SU-DHL-6 (cell line): ENCODE measurements around the gene TUBGCP4.

ENCODE experiments used
- H2AFZ ChIP-seq: fragments of 200-600 bp; sonication (generic); 2 replicates; pipeline ENCODE4 v1.6.1; 2014; ENCODE audit warnings: low read depth, mild to moderate bottlenecking, moderate library complexity, mixed read lengths, antibody characterized with exemption, low read length; ENCODE audit not compliant: severe bottlenecking
- H3F3A ChIP-seq: fragments of 200-600 bp; shearing (Covaris generic); 2 replicates; pipeline ENCODE4 v1.6.0; 2016; ENCODE audit warnings: antibody characterized with exemption, mild to moderate bottlenecking; ENCODE audit not compliant: insufficient read depth
- H3K27ac ChIP-seq: fragments of 200-600 bp; sonication (generic); 2 replicates; pipeline ENCODE4 v1.5.1; 2016; ENCODE audit warnings: low read depth, mild to moderate bottlenecking, low read length, moderate library complexity, mixed read lengths
- H3K27me3 ChIP-seq: fragments of 200-600 bp; sonication (generic), shearing (Covaris generic); 2 replicates; pipeline ENCODE4 v1.6.0; 2014; ENCODE audit warnings: mild to moderate bottlenecking, low read length
- H3K36me3 ChIP-seq: fragments of 200-600 bp; sonication (generic); 2 replicates; pipeline ENCODE4 v1.6.1; 2014; ENCODE audit warnings: mild to moderate bottlenecking, low read length, mixed read lengths
- H3K4me2 ChIP-seq: fragments of 300-600, 200-600 bp; shearing (Covaris generic), sonication (generic); 2 replicates; pipeline ENCODE4 v1.6.0; 2014; ENCODE audit warnings: low read length, low read depth, mild to moderate bottlenecking; ENCODE audit not compliant: poor library complexity, severe bottlenecking
- H3K4me3 ChIP-seq: fragments of 200-600 bp; sonication (generic); 2 replicates; pipeline ENCODE4 v1.5.1; 2014; ENCODE audit warnings: antibody characterized with exemption, low read length, mild to moderate bottlenecking, mixed read lengths; ENCODE audit not compliant: insufficient read depth, poor library complexity, severe bottlenecking
- H3K79me2 ChIP-seq: fragments of 200-600 bp; sonication (generic); 2 replicates; pipeline ENCODE4 v1.6.1; 2014; ENCODE audit warnings: mild to moderate bottlenecking, low read length, moderate library complexity; ENCODE audit not compliant: insufficient read depth
- H3K9ac ChIP-seq: fragments of 200-600 bp; sonication (generic); 2 replicates; pipeline ENCODE4 v1.7.0; 2014; ENCODE audit warnings: mild to moderate bottlenecking, low read length
- H3K9me2 ChIP-seq: fragments of 200-600 bp; sonication (generic); replicated peaks from 2 replicates; pipeline ENCODE4 v1.6.1; 2014; ENCODE audit warnings: low read length; ENCODE audit not compliant: insufficient read depth
- H3K9me3 ChIP-seq: fragments of 200-600 bp; sonication (generic); 2 replicates; pipeline ENCODE4 v1.6.1; 2014; ENCODE audit warnings: low read length, mixed read lengths; ENCODE audit not compliant: insufficient read depth
- H4K20me1 ChIP-seq: fragments of 200-600 bp; sonication (generic); 2 replicates; pipeline ENCODE4 v1.6.1; 2014; ENCODE audit warnings: low read depth, mild to moderate bottlenecking, antibody characterized with exemption, low read length, moderate library complexity, mixed read lengths
- EZH2phosphoT487 ChIP-seq: fragments of 200-600 bp; sonication (generic), shearing (Covaris generic); conservative IDR thresholded peaks from 2 replicates; pipeline ENCODE4 v1.6.1; 2018; ENCODE audit warnings: mild to moderate bottlenecking, antibody characterized with exemption, low read length, moderate library complexity, mixed read lengths
- TF ChIP-seq, protein P1 (sequence below): fragments of 200-600 bp; sonication (generic); IDR thresholded peaks from one replicate; pipeline ENCODE4 v1.5.1; 2017; ENCODE audit warnings: antibody characterized with exemption, mild to moderate bottlenecking, low read length, moderate library complexity; ENCODE audit not compliant: insufficient read depth, poor library complexity, severe bottlenecking

Gene TUBGCP4

DNA sequence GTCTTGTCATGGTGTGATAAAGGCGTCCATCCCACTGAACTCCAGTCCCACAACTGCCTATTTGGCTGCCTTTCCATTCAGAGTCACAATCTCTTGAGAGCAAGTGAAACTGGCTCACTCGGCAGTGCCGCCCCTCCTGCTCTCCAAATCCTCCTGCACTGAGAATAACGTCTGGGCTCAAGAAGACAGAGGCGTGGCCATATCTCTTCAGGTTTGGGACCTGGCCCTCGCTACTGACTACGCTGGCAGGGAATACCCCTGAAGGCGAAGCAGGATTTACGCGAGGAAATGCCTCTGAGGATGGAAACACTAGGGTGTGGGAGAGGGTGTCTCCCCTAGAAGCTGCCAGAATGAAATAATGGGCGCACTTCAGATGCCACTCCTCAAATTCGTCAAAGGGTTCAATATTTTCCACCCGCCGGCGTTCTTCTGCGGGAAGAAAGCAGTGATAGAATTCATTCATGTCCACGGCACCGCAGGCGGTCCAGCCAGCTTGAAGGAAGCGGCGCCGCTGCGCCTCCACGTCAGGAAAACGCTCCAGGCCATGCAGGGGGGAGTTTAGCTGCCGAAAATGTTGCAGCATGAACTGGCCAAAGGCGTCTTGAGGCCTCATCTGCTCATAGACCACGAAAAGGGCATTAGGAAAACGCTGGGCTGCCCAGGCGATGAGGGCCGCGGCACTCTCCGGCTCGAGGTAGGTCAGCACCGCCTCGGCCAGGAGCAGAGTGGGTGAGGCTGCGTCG is 41.5 kb upstream of the TUBGCP4 start:
- peak overlapping the region; percentile 79 for H3K9ac ChIP-seq

DNA sequence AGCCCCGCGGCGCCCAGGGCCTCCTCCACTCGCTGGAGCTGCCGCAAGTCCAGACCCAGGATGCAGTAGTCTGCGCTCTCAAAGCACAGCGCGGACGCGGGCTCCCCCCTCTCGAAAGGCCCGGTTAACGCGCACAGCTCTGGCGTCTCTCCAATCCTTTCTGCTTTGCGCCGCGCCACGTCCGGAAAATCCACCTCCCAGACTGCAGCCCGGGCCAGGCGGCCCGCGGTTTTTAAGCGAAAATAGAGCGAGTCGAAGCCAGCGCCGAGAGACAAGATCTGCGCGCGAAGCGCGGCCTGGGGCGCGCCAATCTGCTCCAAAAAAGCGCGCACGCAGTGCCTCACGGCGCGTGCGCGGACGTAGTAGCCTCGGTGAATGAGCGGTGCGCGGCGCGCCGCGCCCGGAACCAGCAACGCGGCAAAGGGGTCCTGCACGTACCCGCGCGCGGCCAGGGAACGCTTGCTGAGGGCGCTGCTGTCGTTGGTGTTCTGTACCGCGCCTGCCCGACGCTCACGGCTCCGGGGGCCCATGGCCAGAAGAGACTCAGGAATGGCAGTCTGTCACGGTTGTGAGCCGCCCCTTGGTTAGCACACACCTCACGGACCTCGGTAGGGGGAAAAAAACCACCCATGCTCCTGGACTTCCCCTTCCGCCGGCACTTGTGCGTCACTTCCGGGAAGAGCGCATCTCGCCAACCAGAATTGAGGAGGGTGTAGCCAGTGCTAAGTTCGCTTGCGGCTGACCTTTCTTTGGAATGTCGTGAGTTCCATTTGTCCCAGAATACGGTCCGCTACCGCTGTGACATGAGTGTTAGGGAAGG is 40.7 kb upstream of the TUBGCP4 start, which contains the start of gene LCMT2:
Gene LCMT2, minus strand, starts transcription at position 614 of the 820 bp plus-strand sequence. Its CDS starts 84 bp downstream, at position 530.
- peak within 1 kb of the TSS; percentile 98 for H3K4me3 ChIP-seq
- peak within 1 kb of the TSS; percentile 94 for H3K4me2 ChIP-seq
- H3K9ac ChIP-seq = peak within 1 kb of the TSS; percentile 79
- no peaks in the 10 kb centered on the region for H3K27me3 ChIP-seq
- peak within 1 kb of the TSS; percentile 79 for H2AFZ ChIP-seq
- peaks cover 9% of the 10 kb centered on the region; the same call in 1 of the 2 replicates for H3K36me3 ChIP-seq
- H4K20me1 ChIP-seq = 0 out of 2 replicates have a peak, but pooled peaks cover 5% of the 10 kb centered on the region
- TF ChIP-seq EZH2phosphoT487 = no peak
- TF ChIP-seq, protein P1, sequence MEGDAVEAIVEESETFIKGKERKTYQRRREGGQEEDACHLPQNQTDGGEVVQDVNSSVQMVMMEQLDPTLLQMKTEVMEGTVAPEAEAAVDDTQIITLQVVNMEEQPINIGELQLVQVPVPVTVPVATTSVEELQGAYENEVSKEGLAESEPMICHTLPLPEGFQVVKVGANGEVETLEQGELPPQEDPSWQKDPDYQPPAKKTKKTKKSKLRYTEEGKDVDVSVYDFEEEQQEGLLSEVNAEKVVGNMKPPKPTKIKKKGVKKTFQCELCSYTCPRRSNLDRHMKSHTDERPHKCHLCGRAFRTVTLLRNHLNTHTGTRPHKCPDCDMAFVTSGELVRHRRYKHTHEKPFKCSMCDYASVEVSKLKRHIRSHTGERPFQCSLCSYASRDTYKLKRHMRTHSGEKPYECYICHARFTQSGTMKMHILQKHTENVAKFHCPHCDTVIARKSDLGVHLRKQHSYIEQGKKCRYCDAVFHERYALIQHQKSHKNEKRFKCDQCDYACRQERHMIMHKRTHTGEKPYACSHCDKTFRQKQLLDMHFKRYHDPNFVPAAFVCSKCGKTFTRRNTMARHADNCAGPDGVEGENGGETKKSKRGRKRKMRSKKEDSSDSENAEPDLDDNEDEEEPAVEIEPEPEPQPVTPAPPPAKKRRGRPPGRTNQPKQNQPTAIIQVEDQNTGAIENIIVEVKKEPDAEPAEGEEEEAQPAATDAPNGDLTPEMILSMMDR = no peak
- peak within 1 kb of the TSS; percentile 78 for H3K27ac ChIP-seq
- H3K9me2 ChIP-seq = no peaks in the 10 kb centered on the region
- peaks cover 25% of the 10 kb centered on the region for H3K79me2 ChIP-seq
- H3F3A ChIP-seq = peaks cover 7% of the 10 kb centered on the region
- H3K9me3 ChIP-seq = no peaks in the 10 kb centered on the region

More for the DNA sequence above, 41.5 kb upstream of the TUBGCP4 start:
- peak overlapping the region; percentile 31 for H2AFZ ChIP-seq
- TF ChIP-seq EZH2phosphoT487 = no peak
- peaks cover 25% of the 10 kb centered on the region for H3K79me2 ChIP-seq
- H3K4me2 ChIP-seq = peak overlapping the region; percentile 94
- H3K9me2 ChIP-seq = no peaks in the 10 kb centered on the region
- H3F3A ChIP-seq = peaks cover 7% of the 10 kb centered on the region
- peak overlapping the region; percentile 98 for H3K4me3 ChIP-seq
- 0 out of 2 replicates have a peak, but pooled peaks cover 5% of the 10 kb centered on the region for H4K20me1 ChIP-seq
- H3K36me3 ChIP-seq = peaks cover 9% of the 10 kb centered on the region; the same call in 1 of the 2 replicates
- no peaks in the 10 kb centered on the region for H3K27me3 ChIP-seq
- H3K9me3 ChIP-seq = no peaks in the 10 kb centered on the region
- peak overlapping the region; percentile 78 for H3K27ac ChIP-seq

DNA sequence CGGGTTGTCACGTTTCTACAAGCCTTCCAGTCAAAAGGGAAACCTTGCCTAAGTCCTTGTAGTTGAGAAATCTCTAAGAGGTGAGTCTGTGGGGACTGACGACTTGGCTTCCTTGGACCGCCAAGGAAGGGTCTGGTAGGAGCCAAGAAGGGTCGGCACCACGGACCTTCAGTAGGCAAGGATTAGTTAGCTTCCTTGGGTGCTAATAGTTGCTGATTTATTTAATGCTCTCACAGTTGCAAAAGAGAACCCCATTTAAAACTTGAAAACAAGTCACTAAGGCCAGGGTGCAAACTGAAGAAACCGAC is 40.2 kb upstream of the TUBGCP4 start:
- Histone ChIP-seq H3K79me2 (peaks cover 25% of the 10 kb centered on the region), H3K4me3 (peak overlapping the region; percentile 98), H3K36me3 (peaks cover 9% of the 10 kb centered on the region; the same call in 1 of the 2 replicates), H3K4me2 (peak overlapping the region; percentile 94), H3K9me2 (no peaks in the 10 kb centered on the region), H3K9ac (peak overlapping the region; percentile 79), H3K9me3 (no peaks in the 10 kb centered on the region), H4K20me1 (0 out of 2 replicates have a peak, but pooled peaks cover 5% of the 10 kb centered on the region), H2AFZ (peak overlapping the region; percentile 79), H3K27me3 (no peaks in the 10 kb centered on the region), H3F3A (peaks cover 7% of the 10 kb centered on the region; the same call in 1 of the 2 replicates), H3K27ac (peak overlapping the region; percentile 78)
- no peak for TF ChIP-seq EZH2phosphoT487
- TF ChIP-seq, protein P1 = no peak
